SK-N-SH (cell line): ENCODE data around the gene ACTG2. TPM values are rescaled to one million over a fixed set of nuclear protein-coding genes. Genes with fewer than 3 reads are reported as not detected.

Source experiments
- CTCF ChIA-PET: fragments of 300-600, 350-600 bp; formaldehyde crosslinking; extraction: SDS; loops from one replicate; lab custom pipeline; 2021; lab: Yijun Ruan, JAX
- POLR2A ChIA-PET: fragments of 350-600 bp; sonication (Branson Sonifier 250); formaldehyde crosslinking; extraction: SDS; loops from one replicate; lab custom pipeline; 2020; ENCODE audit warnings: antibody characterized with exemption, inconsistent platforms; lab: Yijun Ruan, JAX
- DNase-seq: peaks from one replicate; pipeline ENCODE4 v3.0.0; 2012
- H2AFZ ChIP-seq: fragments of 200-600 bp; sonication (generic); 2 replicates; pipeline ENCODE4 v1.8.1; 2016; ENCODE audit warnings: antibody characterized with exemption, mild to moderate bottlenecking, low read depth
- H3F3A ChIP-seq: fragments of 200-600 bp; sonication (generic); replicated peaks from 2 replicates; pipeline ENCODE3; 2016; ENCODE audit warnings: antibody characterized with exemption, mild to moderate bottlenecking; ENCODE audit not compliant: insufficient read depth
- H3K27ac ChIP-seq, 2 experiments: fragments of 200-500 bp in 1 of 2; fragments of 200-600 bp in 1 of 2; sonication (Bioruptor generic) in 1 of 2; sonication (generic), shearing (Covaris generic) in 1 of 2; 2 replicates each; pipeline versions ENCODE4 v1.5.1 to v1.6.1; 2014 to 2016; ENCODE audit warnings: low read depth in 2 of 2, inconsistent platforms in 1 of 2, low read length in 1 of 2, mild to moderate bottlenecking in 1 of 2, mixed read lengths in 1 of 2
- H3K27me3 ChIP-seq: fragments of 200-600 bp; sonication (generic), shearing (Covaris generic); 2 replicates; pipeline ENCODE4 v1.6.1; 2016; ENCODE audit warnings: mixed run types; ENCODE audit not compliant: insufficient read depth
- H3K36me3 ChIP-seq, 2 experiments: fragments of 200-500 bp in 1 of 2; fragments of 200-600 bp in 1 of 2; sonication (Bioruptor generic) in 1 of 2; sonication (generic) in 1 of 2; replicated peaks in 1 of 2; 2 replicates each; pipeline versions ENCODE3 to v1.5.1; 2014 to 2016; ENCODE audit warnings: low read length in 1 of 2, mild to moderate bottlenecking in 1 of 2; ENCODE audit not compliant: insufficient read depth in 2 of 2, control insufficient read depth in 1 of 2
- H3K4me1 ChIP-seq, 2 experiments: fragments of 200-500 bp in 1 of 2; fragments of 200-600 bp in 1 of 2; sonication (Bioruptor generic) in 1 of 2; sonication (generic), shearing (Covaris generic) in 1 of 2; 2 replicates each; pipeline versions ENCODE4 v1.5.1 to v1.6.1; 2014 to 2016; ENCODE audit warnings: low read depth in 1 of 2, low read length in 1 of 2, mixed run types in 1 of 2; ENCODE audit not compliant: insufficient read depth in 2 of 2, control insufficient read depth in 1 of 2
- H3K4me2 ChIP-seq: fragments of 200-600 bp; sonication (generic), shearing (Covaris generic); 2 replicates; pipeline ENCODE4 v1.6.1; 2017; ENCODE audit warnings: mixed run types
- H3K4me3 ChIP-seq, 2 experiments: fragments of 200-500 bp in 1 of 2; fragments of 200-600 bp in 1 of 2; sonication (Bioruptor generic) in 1 of 2; sonication (generic), shearing (Covaris generic) in 1 of 2; 2 replicates each; pipeline versions ENCODE4 v1.5.1 to v1.8.1; 2014 to 2016; ENCODE audit warnings: low read depth in 2 of 2, inconsistent platforms in 1 of 2, low read length in 1 of 2, mild to moderate bottlenecking in 1 of 2, mixed read lengths in 1 of 2, moderate library complexity in 1 of 2
- H3K79me2 ChIP-seq: fragments of 200-600 bp; sonication (generic); 2 replicates; pipeline ENCODE4 v1.8.1; 2017; ENCODE audit warnings: mild to moderate bottlenecking; ENCODE audit not compliant: insufficient read depth
- H3K9ac ChIP-seq: fragments of 200-600 bp; sonication (generic); 2 replicates; pipeline ENCODE4 v1.6.1; 2017; ENCODE audit warnings: mixed run types
- H3K9me2 ChIP-seq: fragments of 200-600 bp; sonication (generic); 2 replicates; pipeline ENCODE4 v1.6.1; 2017; ENCODE audit warnings: mixed run types
- H3K9me3 ChIP-seq: fragments of 200-600 bp; sonication (generic); 2 replicates; pipeline ENCODE4 v1.6.1; 2017; ENCODE audit warnings: mixed run types, mild to moderate bottlenecking, moderate library complexity
- H4K20me1 ChIP-seq: fragments of 200-600 bp; sonication (generic); 2 replicates; pipeline ENCODE4 v1.6.1; 2017; ENCODE audit warnings: mild to moderate bottlenecking, mixed run types; ENCODE audit not compliant: insufficient read depth
- GATA2 ChIP-seq: sonication (generic); formaldehyde crosslinking; IDR thresholded peaks from 2 replicates; pipeline ENCODE4 v1.5.0; 2020; ENCODE audit warnings: mild to moderate bottlenecking, missing genetic modification reagents
- MEF2A ChIP-seq: IDR thresholded peaks from 2 replicates; pipeline ENCODE4 v1.4.0; 2012; ENCODE audit warnings: low read depth, borderline replicate concordance
- NRF1 ChIP-seq: IDR thresholded peaks from 2 replicates; pipeline ENCODE4 v1.6.1; 2012; ENCODE audit warnings: low read depth, mild to moderate bottlenecking, low read length
- RFX5 ChIP-seq: IDR thresholded peaks from 2 replicates; pipeline ENCODE4 v1.6.1; 2012; ENCODE audit warnings: mild to moderate bottlenecking, improper control_type of control experiment, low read length
- RXRA ChIP-seq: IDR thresholded peaks from 2 replicates; pipeline ENCODE4 v1.4.0; 2012; ENCODE audit warnings: low read depth, mild to moderate bottlenecking, borderline replicate concordance
- SIN3A ChIP-seq: IDR thresholded peaks from 2 replicates; pipeline ENCODE4 v1.6.1; 2012; ENCODE audit warnings: low read depth, mild to moderate bottlenecking, low read length, moderate library complexity, borderline replicate concordance
- TAF1 ChIP-seq: IDR thresholded peaks from 2 replicates; pipeline ENCODE4 v1.6.1; 2012; ENCODE audit warnings: low read depth, mild to moderate bottlenecking, low read length, moderate library complexity, borderline replicate concordance
- WGBS: methylation state at CpG from one replicate; pipeline ENCODE4 v1.1.6; 2017; ENCODE audit warnings: low lambda C conversion rate; 5-methylcytosine and 5-hydroxymethylcytosine counted together
- polyA plus RNA-seq, 3 experiments: library from polyadenylated mRNA; depleted of rRNA; stranded (reverse); fragments of >200 nt; gene quantifications; 2 replicates each; pipeline ENCODE4 v1.2.3, GENCODE V29; 2012
- TF ChIP-seq, protein P1 (sequence below): IDR thresholded peaks from 2 replicates; pipeline ENCODE4; 2012
- TF ChIP-seq, protein P2 (sequence below): IDR thresholded peaks from 2 replicates; pipeline ENCODE4 v1.6.1; 2012; ENCODE audit warnings: mild to moderate bottlenecking, low read depth, low read length, moderate library complexity
- TF ChIP-seq, protein P3 (sequence below): fragments of 150-350 bp; IDR thresholded peaks from 2 replicates; pipeline ENCODE4 v1.6.1; 2016; ENCODE audit warnings: mild to moderate bottlenecking, low read depth, low read length

ACTG2 gene
- polyA plus RNA-seq, 1 of the 3 experiments (the other 2 are of a cell fraction): 0.25 TPM

DNA sequence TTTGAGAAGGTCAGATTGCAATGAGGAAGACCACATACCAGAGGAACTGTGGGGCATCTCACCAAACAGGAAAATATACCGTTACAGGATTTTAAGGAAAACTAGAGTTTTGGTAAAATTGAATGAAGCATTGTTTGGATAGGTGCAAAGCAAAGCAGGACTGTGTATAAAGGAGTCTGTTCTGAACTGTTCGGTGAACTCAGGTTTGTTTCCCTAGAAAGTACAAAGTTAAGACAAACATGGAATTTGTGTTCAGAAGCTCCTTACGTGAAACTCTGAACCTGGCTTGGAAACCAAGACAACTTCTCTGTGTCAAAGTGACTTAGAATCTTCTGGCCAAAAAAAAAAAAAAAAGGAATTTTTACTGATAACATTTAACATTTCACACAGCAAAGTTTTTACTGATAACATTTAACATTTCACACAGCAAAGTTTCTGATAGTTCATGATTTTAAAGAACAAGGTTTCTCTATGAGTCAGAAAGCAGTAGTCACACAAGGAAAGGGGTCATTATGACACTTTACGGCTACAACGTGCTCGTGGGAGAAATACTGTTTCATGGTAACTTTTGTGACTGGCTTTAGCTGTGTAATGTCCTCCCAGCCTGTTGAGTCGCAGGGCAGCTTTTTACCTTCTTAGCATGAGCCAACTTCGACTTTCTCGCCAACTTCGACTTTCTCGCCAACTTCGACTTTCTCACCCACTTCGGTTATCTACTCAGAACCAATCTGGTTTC lies 70.7 kb downstream of the ACTG2 start (continued):
- TF ChIP-seq SIN3A (no peak), NRF1 (no peak), RXRA (no peak), TAF1 (no peak), RFX5 (no peak)
- TF ChIP-seq, protein P1, sequence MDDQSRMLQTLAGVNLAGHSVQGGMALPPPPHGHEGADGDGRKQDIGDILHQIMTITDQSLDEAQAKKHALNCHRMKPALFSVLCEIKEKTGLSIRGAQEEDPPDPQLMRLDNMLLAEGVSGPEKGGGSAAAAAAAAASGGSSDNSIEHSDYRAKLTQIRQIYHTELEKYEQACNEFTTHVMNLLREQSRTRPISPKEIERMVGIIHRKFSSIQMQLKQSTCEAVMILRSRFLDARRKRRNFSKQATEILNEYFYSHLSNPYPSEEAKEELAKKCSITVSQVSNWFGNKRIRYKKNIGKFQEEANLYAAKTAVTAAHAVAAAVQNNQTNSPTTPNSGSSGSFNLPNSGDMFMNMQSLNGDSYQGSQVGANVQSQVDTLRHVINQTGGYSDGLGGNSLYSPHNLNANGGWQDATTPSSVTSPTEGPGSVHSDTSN: no peak

DNA sequence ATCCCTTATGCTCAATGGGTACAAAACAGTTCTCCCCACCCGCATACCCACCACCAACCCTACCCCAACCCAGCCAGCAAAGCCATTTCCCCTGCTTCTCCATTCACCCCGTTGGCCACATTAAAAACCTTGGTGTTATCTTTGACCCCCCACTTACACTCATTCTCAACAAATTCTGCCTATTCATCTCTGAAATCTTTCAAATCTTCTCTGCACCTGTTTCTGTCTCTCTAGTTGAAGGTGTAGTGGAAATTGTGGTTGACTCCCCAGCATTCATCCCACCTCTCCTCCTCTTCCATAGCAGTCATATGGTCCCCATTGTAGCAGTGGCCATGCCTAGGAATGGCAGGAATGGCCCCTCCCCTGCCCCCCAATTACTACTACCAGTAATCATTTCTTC lies 71.4 kb downstream of the ACTG2 start:
- H3K9me2 ChIP-seq: no peaks in the 10 kb centered on the region
- peaks cover 9% of the 10 kb centered on the region for H3F3A ChIP-seq
- H4K20me1 ChIP-seq: no peaks in the 10 kb centered on the region
- no peak overlapping the region for H3K4me3 ChIP-seq
- no peak for TF ChIP-seq GATA2 (CRISPR knock-in tag)
- TF ChIP-seq, protein P2, sequence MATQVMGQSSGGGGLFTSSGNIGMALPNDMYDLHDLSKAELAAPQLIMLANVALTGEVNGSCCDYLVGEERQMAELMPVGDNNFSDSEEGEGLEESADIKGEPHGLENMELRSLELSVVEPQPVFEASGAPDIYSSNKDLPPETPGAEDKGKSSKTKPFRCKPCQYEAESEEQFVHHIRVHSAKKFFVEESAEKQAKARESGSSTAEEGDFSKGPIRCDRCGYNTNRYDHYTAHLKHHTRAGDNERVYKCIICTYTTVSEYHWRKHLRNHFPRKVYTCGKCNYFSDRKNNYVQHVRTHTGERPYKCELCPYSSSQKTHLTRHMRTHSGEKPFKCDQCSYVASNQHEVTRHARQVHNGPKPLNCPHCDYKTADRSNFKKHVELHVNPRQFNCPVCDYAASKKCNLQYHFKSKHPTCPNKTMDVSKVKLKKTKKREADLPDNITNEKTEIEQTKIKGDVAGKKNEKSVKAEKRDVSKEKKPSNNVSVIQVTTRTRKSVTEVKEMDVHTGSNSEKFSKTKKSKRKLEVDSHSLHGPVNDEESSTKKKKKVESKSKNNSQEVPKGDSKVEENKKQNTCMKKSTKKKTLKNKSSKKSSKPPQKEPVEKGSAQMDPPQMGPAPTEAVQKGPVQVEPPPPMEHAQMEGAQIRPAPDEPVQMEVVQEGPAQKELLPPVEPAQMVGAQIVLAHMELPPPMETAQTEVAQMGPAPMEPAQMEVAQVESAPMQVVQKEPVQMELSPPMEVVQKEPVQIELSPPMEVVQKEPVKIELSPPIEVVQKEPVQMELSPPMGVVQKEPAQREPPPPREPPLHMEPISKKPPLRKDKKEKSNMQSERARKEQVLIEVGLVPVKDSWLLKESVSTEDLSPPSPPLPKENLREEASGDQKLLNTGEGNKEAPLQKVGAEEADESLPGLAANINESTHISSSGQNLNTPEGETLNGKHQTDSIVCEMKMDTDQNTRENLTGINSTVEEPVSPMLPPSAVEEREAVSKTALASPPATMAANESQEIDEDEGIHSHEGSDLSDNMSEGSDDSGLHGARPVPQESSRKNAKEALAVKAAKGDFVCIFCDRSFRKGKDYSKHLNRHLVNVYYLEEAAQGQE: no peak
- TF ChIP-seq, protein P3, sequence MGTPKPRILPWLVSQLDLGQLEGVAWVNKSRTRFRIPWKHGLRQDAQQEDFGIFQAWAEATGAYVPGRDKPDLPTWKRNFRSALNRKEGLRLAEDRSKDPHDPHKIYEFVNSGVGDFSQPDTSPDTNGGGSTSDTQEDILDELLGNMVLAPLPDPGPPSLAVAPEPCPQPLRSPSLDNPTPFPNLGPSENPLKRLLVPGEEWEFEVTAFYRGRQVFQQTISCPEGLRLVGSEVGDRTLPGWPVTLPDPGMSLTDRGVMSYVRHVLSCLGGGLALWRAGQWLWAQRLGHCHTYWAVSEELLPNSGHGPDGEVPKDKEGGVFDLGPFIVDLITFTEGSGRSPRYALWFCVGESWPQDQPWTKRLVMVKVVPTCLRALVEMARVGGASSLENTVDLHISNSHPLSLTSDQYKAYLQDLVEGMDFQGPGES: no peak
- TF ChIP-seq MEF2A: no peak
- TF ChIP-seq, protein P1: no peak
- no peak overlapping the region for H2AFZ ChIP-seq
- no peaks in the 10 kb centered on the region for H3K27me3 ChIP-seq
- ChIA-PET POLR2A (no interaction called here), CTCF (no interaction called here)
- peaks cover 7 to 8% of the 10 kb centered on the region in 2 experiments for H3K36me3 ChIP-seq
- no peaks in the 10 kb centered on the region for H3K9me3 ChIP-seq
- WGBS: 66% methylated on average over 2 of the region's 2 CpGs
- H3K4me1 ChIP-seq: peaks cover 0 to 2% of the 10 kb centered on the region in 2 experiments; a peak in 1 of 4 replicates
- H3K9ac ChIP-seq: no peak overlapping the region
- no peaks in the 10 kb centered on the region for H3K79me2 ChIP-seq
- no peak for DNase-seq
- H3K4me2 ChIP-seq: no peak overlapping the region
- no peak overlapping the region for H3K27ac ChIP-seq
